ENCODE measurements around the gene EVPLL.
"Not testable (repeated sequence)": the region's sequence is repeated elsewhere in the genome, so short reads cannot be mapped to it uniquely, and the experiment has no call there.

The EVPLL gene

DNA sequence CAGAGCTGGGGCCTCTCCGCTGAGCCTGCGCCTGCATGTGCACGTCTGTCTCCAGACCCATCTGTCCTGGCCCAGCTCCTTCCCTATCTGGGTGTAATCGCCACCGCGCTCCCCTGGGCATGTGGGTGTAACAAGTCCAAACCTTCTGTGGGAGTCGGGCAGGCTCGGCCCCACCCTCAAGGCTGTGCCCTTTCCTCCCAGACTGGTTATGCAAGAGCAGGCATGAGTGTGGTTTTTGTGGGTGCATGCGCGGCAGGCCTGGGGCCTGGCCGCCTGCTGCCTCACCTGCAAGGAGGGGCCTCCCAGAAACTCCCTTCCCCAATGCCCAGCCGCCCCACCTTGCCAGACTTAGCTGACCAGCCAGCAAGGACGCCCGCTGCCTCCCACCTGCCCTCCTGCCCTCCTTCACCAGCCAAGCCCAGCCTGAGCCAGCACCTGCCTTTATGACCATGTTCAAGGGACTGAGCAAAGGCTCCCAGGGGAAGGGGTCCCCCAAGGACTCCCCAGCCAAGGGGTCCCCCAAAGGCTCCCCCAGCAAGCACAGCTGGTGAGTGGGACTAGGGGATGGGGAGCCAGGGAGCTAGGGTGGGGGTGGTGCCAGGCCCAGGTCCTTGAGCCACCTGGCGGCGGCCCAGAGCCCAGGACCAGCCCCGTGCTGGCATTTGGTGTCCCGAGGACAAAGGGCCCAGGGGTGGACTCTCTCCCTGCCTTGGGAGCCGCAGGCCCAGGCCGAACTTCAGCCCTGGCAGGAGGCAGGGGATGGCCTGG is at the start of gene EVPLL:
EVPLL (plus strand) TSS at position 342 of the 768 bp plus-strand sequence. CDS start 3,160 bp downstream, outside the sequence.
- H3K4me1 ChIP-seq (ENCODE audit: control insufficient read depth, insufficient read depth, low read length) = no peaks in the 10 kb centered on the region
- H3K27ac ChIP-seq (ENCODE audit: low read depth, low read length) = no peak within 1 kb of the TSS
- H3K9me3 ChIP-seq (ENCODE audit: control insufficient read depth, insufficient read depth, low read length) = no peaks in the 10 kb centered on the region
- no peak within 1 kb of the TSS for H3K4me3 ChIP-seq (ENCODE audit: low read depth, low read length)
- no peaks in the 10 kb centered on the region for H3K27me3 ChIP-seq (ENCODE audit: control insufficient read depth, insufficient read depth, low read length)
- H3K36me3 ChIP-seq (ENCODE audit: control insufficient read depth, insufficient read depth, low read length) = no peaks in the 10 kb centered on the region
- H3K9ac ChIP-seq (ENCODE audit: low read depth, low read length) = no peak within 1 kb of the TSS

DNA sequence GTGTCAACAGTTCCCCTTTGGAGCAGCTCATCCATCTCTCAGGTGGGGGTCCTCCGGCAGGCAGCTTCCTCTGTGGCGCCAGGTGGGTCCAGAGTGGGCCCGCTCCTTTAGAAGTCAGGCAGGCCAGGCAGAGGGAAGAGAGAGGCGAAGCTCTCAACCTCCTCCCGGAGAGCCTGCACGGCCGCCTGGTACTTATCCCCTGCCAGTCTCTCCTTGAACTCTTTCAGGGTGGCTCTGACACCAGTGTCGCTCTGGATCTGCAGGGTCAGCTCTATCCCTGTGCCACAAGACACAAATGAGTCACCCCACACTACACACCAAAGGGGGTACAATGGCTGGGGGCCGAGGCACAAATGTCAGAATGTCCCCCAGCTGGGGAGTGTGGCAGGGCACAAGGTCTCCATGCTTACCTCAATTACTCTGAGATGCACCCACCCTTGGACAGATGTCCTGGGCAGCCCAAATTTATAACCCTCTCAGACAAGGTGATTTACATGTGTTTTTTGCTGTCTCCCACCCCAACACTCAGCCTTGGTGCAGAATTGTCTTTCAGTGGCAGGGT is 48.9 kb upstream of the EVPLL start:
- Histone ChIP-seq H3K36me3 (ENCODE audit: control insufficient read depth, insufficient read depth, low read length) (peaks cover 59% of the 10 kb centered on the region), H3K4me3 (ENCODE audit: low read depth, low read length) (no peak overlapping the region), H3K9ac (ENCODE audit: low read depth, low read length) (no peak overlapping the region), H3K27me3 (ENCODE audit: control insufficient read depth, insufficient read depth, low read length) (no peaks in the 10 kb centered on the region), H3K4me1 (ENCODE audit: control insufficient read depth, insufficient read depth, low read length) (no peaks in the 10 kb centered on the region), H3K27ac (ENCODE audit: low read depth, low read length) (no peak overlapping the region), H3K9me3 (ENCODE audit: control insufficient read depth, insufficient read depth, low read length) (no peaks in the 10 kb centered on the region)

DNA sequence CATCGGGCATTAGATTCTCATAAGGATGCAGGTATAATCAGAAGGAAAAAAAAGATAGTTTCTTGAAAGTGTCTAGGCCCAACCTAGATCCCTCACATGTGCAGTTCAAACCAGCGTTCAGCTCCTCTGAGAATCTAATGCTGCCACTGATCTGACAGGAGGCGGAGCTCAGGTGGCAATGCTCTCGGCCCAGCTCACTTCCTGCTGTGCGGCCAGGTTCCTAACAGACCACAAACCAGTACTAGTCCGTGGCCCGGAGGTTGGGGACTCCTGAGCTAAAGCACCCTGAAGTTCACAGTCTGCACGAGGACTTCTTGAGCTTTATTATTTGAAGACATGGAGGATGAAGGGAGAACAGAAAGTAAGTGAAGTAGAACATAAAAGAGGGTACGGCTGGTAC is 45.7 kb upstream of the EVPLL start:
- H3K27ac ChIP-seq (ENCODE audit: low read depth, low read length) = no peak overlapping the region
- H3K36me3 ChIP-seq (ENCODE audit: control insufficient read depth, insufficient read depth, low read length) = peaks cover 66% of the 10 kb centered on the region
- no peaks in the 10 kb centered on the region for H3K9me3 ChIP-seq (ENCODE audit: control insufficient read depth, insufficient read depth, low read length)
- no peak overlapping the region for H3K9ac ChIP-seq (ENCODE audit: low read depth, low read length)
- H3K4me3 ChIP-seq (ENCODE audit: low read depth, low read length) = no peak overlapping the region
- no peaks in the 10 kb centered on the region for H3K4me1 ChIP-seq (ENCODE audit: control insufficient read depth, insufficient read depth, low read length)
- H3K27me3 ChIP-seq (ENCODE audit: control insufficient read depth, insufficient read depth, low read length) = no peaks in the 10 kb centered on the region

DNA sequence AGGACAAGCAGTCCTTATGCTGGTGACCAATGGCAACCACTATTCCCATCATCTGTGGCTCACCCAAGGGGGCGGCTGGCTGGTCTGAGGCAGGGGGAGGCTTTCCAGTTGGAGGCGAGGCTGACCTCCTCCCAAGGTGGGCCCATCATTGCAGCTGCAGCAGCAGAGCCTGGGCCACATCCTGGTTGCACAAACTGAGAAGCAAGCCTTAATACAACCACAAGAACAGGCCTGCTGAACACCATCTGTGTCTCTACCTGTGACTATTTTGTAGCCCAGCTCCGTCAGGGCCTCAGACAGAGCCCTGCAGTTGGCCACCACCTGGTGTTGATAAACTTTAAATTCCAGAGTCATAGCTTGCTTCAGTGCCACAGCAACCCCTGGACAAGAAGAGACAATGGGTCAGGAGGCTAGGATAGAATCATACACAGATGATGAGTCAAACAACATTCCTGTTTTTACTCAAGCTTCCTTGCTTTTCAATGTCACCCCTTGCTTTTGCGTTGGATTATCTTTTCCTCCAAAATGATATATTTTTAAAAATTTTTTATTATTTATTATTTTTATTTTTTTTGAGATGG is 44.6 kb upstream of the EVPLL start:
- no peak overlapping the region for H3K9ac ChIP-seq (ENCODE audit: low read depth, low read length)
- H3K4me1 ChIP-seq (ENCODE audit: control insufficient read depth, insufficient read depth, low read length) = no peaks in the 10 kb centered on the region
- no peaks in the 10 kb centered on the region for H3K27me3 ChIP-seq (ENCODE audit: control insufficient read depth, insufficient read depth, low read length)
- no peak overlapping the region for H3K4me3 ChIP-seq (ENCODE audit: low read depth, low read length)
- peaks cover 63% of the 10 kb centered on the region for H3K36me3 ChIP-seq (ENCODE audit: control insufficient read depth, insufficient read depth, low read length)
- H3K27ac ChIP-seq (ENCODE audit: low read depth, low read length) = no peak overlapping the region
- H3K9me3 ChIP-seq (ENCODE audit: control insufficient read depth, insufficient read depth, low read length) = no peaks in the 10 kb centered on the region

DNA sequence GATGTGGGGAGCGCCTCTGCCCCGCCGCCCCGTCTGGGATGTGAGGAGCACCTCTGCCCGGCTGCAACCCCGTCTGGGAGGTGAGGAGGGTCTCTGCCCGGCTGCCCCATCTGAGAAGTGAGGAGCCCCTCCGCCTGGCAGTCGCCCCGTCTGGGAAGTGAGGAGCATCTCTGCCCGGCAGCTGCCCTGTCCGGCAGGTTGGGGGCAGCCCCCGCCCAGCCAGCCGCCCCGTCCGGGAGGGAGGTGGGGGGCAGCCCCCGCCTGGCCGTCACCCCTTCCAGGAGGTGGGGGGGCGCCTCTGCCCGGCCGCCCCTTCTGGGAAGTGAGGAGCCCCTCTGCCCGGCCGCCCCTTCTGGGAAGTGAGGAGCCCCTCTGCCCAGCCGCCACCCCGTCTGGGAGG is 39.4 kb upstream of the EVPLL start:
- not testable (repeated sequence) for H3K9me3 ChIP-seq (ENCODE audit: control insufficient read depth, insufficient read depth, low read length); H3K27ac ChIP-seq (ENCODE audit: low read depth, low read length); H3K27me3 ChIP-seq (ENCODE audit: control insufficient read depth, insufficient read depth, low read length); H3K9ac ChIP-seq (ENCODE audit: low read depth, low read length); H3K4me1 ChIP-seq (ENCODE audit: control insufficient read depth, insufficient read depth, low read length); H3K4me3 ChIP-seq (ENCODE audit: low read depth, low read length)
- peaks cover 72% of the 10 kb centered on the region for H3K36me3 ChIP-seq (ENCODE audit: control insufficient read depth, insufficient read depth, low read length)

DNA sequence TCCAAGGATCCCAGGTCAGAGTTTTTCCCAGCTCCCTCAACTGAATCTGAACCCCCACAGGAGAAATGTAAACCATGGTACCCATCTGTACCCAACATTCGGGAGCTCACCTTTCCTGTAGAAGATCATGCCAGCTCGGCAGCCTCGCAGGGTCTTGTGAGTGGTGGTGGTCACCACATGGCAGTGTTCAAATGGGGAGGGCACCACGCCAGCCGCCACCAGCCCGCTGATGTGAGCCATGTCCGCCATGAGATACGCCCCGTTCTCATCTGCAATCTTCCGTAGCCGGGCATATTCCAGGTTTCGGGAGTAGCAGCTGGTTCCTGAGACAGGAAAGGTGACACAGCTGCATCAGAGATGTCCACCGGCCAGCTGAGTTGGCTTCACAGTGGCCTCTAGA is 37.6 kb upstream of the EVPLL start:
- Histone ChIP-seq H3K9ac (ENCODE audit: low read depth, low read length) (no peak overlapping the region), H3K4me3 (ENCODE audit: low read depth, low read length) (no peak overlapping the region), H3K9me3 (ENCODE audit: control insufficient read depth, insufficient read depth, low read length) (peaks cover 9% of the 10 kb centered on the region; the same call in 1 of the 2 replicates), H3K36me3 (ENCODE audit: control insufficient read depth, insufficient read depth, low read length) (peaks cover 76% of the 10 kb centered on the region), H3K27ac (ENCODE audit: low read depth, low read length) (no peak overlapping the region), H3K4me1 (ENCODE audit: control insufficient read depth, insufficient read depth, low read length) (no peaks in the 10 kb centered on the region), H3K27me3 (ENCODE audit: control insufficient read depth, insufficient read depth, low read length) (no peaks in the 10 kb centered on the region)

DNA sequence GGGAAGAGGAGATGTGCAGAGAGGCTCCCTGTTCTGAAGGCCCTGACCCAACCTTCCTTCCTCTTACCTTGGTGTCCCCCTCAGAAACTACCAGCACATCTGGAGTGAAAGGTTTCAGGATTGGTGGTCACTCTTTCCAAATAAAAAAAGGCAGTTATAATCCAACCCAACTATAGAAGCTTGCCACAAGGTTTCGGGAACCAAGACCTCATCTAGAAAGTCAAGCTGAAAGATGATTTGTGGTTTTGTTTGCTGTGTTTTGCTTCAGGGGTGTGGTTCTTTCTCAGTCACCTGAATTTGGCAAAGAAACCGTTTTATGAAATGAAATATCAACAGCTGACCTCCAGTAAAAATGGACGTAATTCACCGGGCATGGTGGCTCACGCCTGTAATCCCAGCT is 33.6 kb upstream of the EVPLL start:
- H3K27me3 ChIP-seq (ENCODE audit: control insufficient read depth, insufficient read depth, low read length) = no peaks in the 10 kb centered on the region
- no peak overlapping the region for H3K9ac ChIP-seq (ENCODE audit: low read depth, low read length)
- H3K4me3 ChIP-seq (ENCODE audit: low read depth, low read length) = no peak overlapping the region
- H3K36me3 ChIP-seq (ENCODE audit: control insufficient read depth, insufficient read depth, low read length) = peaks cover 90% of the 10 kb centered on the region
- no peak overlapping the region for H3K27ac ChIP-seq (ENCODE audit: low read depth, low read length)
- H3K9me3 ChIP-seq (ENCODE audit: control insufficient read depth, insufficient read depth, low read length) = peaks cover 9% of the 10 kb centered on the region; the same call in 1 of the 2 replicates
- no peaks in the 10 kb centered on the region for H3K4me1 ChIP-seq (ENCODE audit: control insufficient read depth, insufficient read depth, low read length)

DNA sequence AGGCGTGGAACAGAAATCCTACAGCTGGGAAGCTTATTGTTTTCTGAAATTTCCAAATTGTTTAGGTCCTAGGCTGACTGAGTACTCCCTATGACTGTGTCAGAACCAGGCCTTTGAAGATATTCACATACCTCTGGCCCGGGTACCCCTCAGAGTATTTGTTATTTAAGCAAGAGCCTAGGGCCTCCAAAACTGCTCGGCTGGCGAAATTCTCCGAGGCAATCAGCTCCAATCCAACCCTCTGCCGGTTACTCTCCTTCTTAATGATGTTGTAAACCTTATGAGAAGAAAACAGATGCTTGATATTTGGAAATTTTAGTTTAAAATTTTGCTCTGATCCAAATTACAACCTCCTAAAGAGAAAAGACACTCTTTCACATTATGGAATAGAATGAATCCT is 24.0 kb upstream of the EVPLL start:
- Histone ChIP-seq H3K4me3 (ENCODE audit: low read depth, low read length) (no peak overlapping the region), H3K27ac (ENCODE audit: low read depth, low read length) (no peak overlapping the region), H3K9me3 (ENCODE audit: control insufficient read depth, insufficient read depth, low read length) (no peaks in the 10 kb centered on the region), H3K36me3 (ENCODE audit: control insufficient read depth, insufficient read depth, low read length) (peaks cover 66% of the 10 kb centered on the region), H3K4me1 (ENCODE audit: control insufficient read depth, insufficient read depth, low read length) (no peaks in the 10 kb centered on the region), H3K9ac (ENCODE audit: low read depth, low read length) (no peak overlapping the region), H3K27me3 (ENCODE audit: control insufficient read depth, insufficient read depth, low read length) (no peaks in the 10 kb centered on the region)

DNA sequence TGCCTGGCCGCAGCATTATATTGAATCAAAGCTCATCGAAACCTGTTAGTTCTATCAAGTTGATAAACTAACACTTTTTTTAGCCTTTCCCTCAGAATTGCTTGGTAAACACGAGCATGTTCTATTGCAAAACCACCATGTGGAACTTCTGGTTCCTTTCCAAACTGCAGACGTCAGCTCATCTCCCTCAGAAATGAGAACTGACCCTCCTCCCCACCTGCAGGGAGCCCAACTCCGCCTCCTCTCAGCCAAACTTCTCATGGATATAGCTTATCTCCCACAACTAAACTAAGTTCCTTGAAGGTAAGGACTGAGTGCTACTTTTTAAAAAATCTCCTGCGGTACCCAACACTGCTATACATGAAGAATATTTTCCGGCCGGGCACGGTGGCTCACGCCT is 21.0 kb upstream of the EVPLL start:
- Histone ChIP-seq H3K9ac (ENCODE audit: low read depth, low read length) (no peak overlapping the region), H3K9me3 (ENCODE audit: control insufficient read depth, insufficient read depth, low read length) (no peaks in the 10 kb centered on the region), H3K36me3 (ENCODE audit: control insufficient read depth, insufficient read depth, low read length) (peaks cover 65% of the 10 kb centered on the region), H3K4me3 (ENCODE audit: low read depth, low read length) (no peak overlapping the region), H3K27me3 (ENCODE audit: control insufficient read depth, insufficient read depth, low read length) (no peaks in the 10 kb centered on the region), H3K27ac (ENCODE audit: low read depth, low read length) (no peak overlapping the region), H3K4me1 (ENCODE audit: control insufficient read depth, insufficient read depth, low read length) (no peaks in the 10 kb centered on the region)

DNA sequence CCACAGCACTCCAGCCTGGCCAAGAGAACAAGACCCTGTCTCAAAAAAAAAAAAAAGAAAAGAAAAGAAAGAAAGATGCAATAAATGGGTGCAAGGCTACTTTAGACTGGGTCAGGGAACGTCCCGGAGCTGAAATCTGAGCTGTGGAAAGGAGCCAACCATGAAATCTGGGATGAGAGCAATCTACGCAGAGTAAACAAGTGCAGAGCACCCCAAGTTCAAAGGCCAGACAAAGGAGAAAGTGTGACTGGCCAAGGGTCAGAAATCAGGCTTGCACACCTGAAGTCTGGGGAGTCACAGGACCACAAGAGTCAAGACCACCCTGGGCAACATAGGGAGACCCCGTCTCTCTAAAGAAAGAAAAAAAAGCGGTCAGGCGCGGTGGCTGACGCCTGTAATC is 17.1 kb upstream of the EVPLL start:
- Histone ChIP-seq H3K27me3 (ENCODE audit: control insufficient read depth, insufficient read depth, low read length) (no peaks in the 10 kb centered on the region), H3K9ac (ENCODE audit: low read depth, low read length) (no peak overlapping the region), H3K4me3 (ENCODE audit: low read depth, low read length) (no peak overlapping the region), H3K27ac (ENCODE audit: low read depth, low read length) (no peak overlapping the region), H3K9me3 (ENCODE audit: control insufficient read depth, insufficient read depth, low read length) (no peaks in the 10 kb centered on the region), H3K36me3 (ENCODE audit: control insufficient read depth, insufficient read depth, low read length) (peaks cover 36% of the 10 kb centered on the region), H3K4me1 (ENCODE audit: control insufficient read depth, insufficient read depth, low read length) (no peaks in the 10 kb centered on the region)

Data from HUES48 (cell line).